A673 (cell line): Measurements from ENCODE around the gene CNGA1. TPM values are rescaled to one million over a fixed set of nuclear protein-coding genes. Genes with fewer than 3 reads are reported as not detected.

Experiments used
- BruUV-seq: library from RNA; stranded (reverse); fragments of 400-500 nt; replicated peaks from 2 replicates; lab custom pipeline; 2021; lab: Mats Ljungman, UMichigan
- CTCF ChIA-PET: fragments of 300-600 bp; sonication (Branson Sonifier 250); formaldehyde crosslinking; loops from one replicate; lab custom pipeline; 2022; ENCODE audit warnings: antibody characterized with exemption; lab: Charles Lee
- POLR2A ChIA-PET: fragments of 300-600 bp; sonication (Branson Sonifier 250); formaldehyde crosslinking; loops from one replicate; lab custom pipeline; 2022; ENCODE audit warnings: antibody characterized with exemption; ENCODE audit not compliant: low non-redundant PET; lab: Charles Lee
- DNase-seq: peaks from one replicate; pipeline ENCODE4 v3.0.0-alpha.2; 2015; ENCODE audit warnings: low spot score
- H3K27ac ChIP-seq: fragments of 200-600 bp; sonication (generic); 2 replicates; pipeline ENCODE4 v1.5.1; 2016; ENCODE audit warnings: mixed run types, low read depth, mild to moderate bottlenecking, mixed read lengths, antibody characterized with exemption, low read length; ENCODE audit not compliant: poor library complexity, severe bottlenecking
- H3K27me3 ChIP-seq: fragments of 200-600 bp; sonication (generic); replicated peaks from 2 replicates; pipeline ENCODE4 v1.6.1; 2017; ENCODE audit warnings: mixed run types, low read depth, mild to moderate bottlenecking, mixed read lengths, antibody characterized with exemption, low read length; ENCODE audit not compliant: insufficient read depth, poor library complexity
- H3K36me3 ChIP-seq: fragments of 200-600 bp; sonication (generic); 2 replicates; pipeline ENCODE4 v1.6.1; 2016; ENCODE audit warnings: mixed run types, mild to moderate bottlenecking, mixed read lengths, antibody characterized with exemption, low read length; ENCODE audit not compliant: insufficient read depth, poor library complexity, severe bottlenecking
- H3K4me1 ChIP-seq: fragments of 200-600 bp; sonication (generic); 2 replicates; pipeline ENCODE4 v1.6.1; 2017; ENCODE audit warnings: mixed run types, mild to moderate bottlenecking, mixed read lengths, antibody characterized with exemption, low read length; ENCODE audit not compliant: insufficient read depth, poor library complexity, severe bottlenecking
- H3K4me3 ChIP-seq: fragments of 200-600 bp; sonication (generic); 2 replicates; pipeline ENCODE4 v1.5.1; 2016; ENCODE audit warnings: low read depth, mixed run types, mild to moderate bottlenecking, mixed read lengths, low read length; ENCODE audit not compliant: poor library complexity, severe bottlenecking
- H3K9me3 ChIP-seq: fragments of 200-600 bp; sonication (generic); 2 replicates; pipeline ENCODE4 v1.6.1; 2016; ENCODE audit warnings: mixed run types, low read depth, mild to moderate bottlenecking, mixed read lengths, antibody characterized with exemption, low read length; ENCODE audit not compliant: poor library complexity, severe bottlenecking
- CTCF ChIP-seq: fragments of 300-800, 200-600 bp; sonication (generic); conservative IDR thresholded peaks from 2 replicates; pipeline ENCODE4 v1.5.1; 2017; ENCODE audit warnings: low read depth, mild to moderate bottlenecking, antibody characterized with exemption, low read length, moderate library complexity, mixed read lengths
- EZH2 ChIP-seq: fragments of 200-600 bp; sonication (generic); IDR thresholded peaks from 2 replicates; pipeline ENCODE4 v1.6.1; 2017; ENCODE audit warnings: borderline replicate concordance, low read depth, mild to moderate bottlenecking, mixed read lengths, antibody characterized with exemption, low read length; ENCODE audit not compliant: poor library complexity, severe bottlenecking
- intact Hi-C: fragments of 100-400 bp; cut with micrococcal nuclease; formaldehyde crosslinking; loops from one replicate; pipeline ENCODE4 v1.10.0; 2022; ENCODE audit not compliant: unreplicated experiment
- total RNA-seq: library from RNA; stranded (reverse); gene quantifications from 2 replicates; pipeline ENCODE4 v1.2.3, GENCODE V29; 2021

CNGA1 gene
- total RNA-seq, 1 experiment from 2014 or later: 0.39 TPM

DNA sequence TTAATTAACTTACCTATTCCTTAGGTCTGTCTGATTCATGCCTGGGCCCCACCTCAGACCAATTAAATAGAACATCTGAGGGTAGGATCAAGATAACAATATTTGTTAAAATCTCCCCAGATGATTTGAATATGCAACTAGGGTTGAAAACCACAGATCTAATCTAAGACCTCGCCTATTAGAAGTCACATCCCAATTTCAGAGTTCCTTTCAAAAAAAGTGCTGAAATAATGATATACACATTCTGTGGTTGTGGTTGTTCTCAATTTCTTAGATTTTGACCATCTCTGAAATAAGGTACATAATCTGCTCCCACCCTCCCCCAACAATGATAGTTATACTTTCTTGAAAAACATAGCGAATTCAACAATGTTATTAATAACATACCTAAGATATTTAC lies 27.8 kb upstream of the CNGA1 start:
- Histone ChIP-seq H3K27ac (no peak overlapping the region), H3K4me3 (no peak overlapping the region), H3K36me3 (no peaks in the 10 kb centered on the region), H3K9me3 (no peaks in the 10 kb centered on the region), H3K4me1 (no peaks in the 10 kb centered on the region), H3K27me3 (no peaks in the 10 kb centered on the region)
- no peak for DNase-seq
- POLR2A ChIA-PET: no interaction called here
- intact Hi-C loops: no loop called here
- no TSS peak for BruUV-seq
- no peak for TF ChIP-seq EZH2
- TF ChIP-seq CTCF: no peak
- CTCF ChIA-PET: no interaction called here

DNA sequence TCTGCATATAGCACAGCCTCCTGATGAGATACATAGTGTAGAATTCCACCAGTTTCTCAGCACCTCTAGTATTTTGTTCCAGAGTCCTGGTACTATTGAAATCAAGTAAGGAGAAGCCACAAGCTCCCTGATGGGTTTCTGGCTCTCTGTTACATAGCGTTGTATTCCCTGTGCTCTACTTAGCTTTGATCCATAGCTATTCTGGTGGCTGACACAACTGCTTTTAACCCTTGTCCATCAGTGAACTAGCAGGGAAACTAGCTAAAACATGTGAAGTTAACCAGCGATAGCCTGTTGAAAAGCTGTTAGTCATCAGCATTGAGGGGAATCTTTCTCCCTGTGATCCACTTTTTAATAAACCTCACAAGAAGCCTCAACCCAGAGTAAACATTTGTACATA lies 27.0 kb upstream of the CNGA1 start:
- Histone ChIP-seq H3K27ac (no peak overlapping the region), H3K9me3 (no peaks in the 10 kb centered on the region), H3K4me3 (no peak overlapping the region), H3K36me3 (no peaks in the 10 kb centered on the region), H3K4me1 (no peaks in the 10 kb centered on the region), H3K27me3 (no peaks in the 10 kb centered on the region)
- intact Hi-C loops: no loop called here
- BruUV-seq: no TSS peak
- TF ChIP-seq CTCF (no peak), EZH2 (no peak)
- no peak for DNase-seq
- ChIA-PET POLR2A (no interaction called here), CTCF (no interaction called here)

- TF ChIP-seq EZH2 (no peak), CTCF (no peak)
- POLR2A ChIA-PET: no interaction called here
These were observed 26.5 kb upstream of the CNGA1 start for GRCh38 chr4:48042979-48043461.

More at GRCh38 chr4:48042979-48043461, 26.5 kb upstream of the CNGA1 start:
- H3K4me1 ChIP-seq: no peaks in the 10 kb centered on the region
- intact Hi-C loops: no loop called here
- no peaks in the 10 kb centered on the region for H3K27me3 ChIP-seq
- CTCF ChIA-PET: no interaction called here
- H3K4me3 ChIP-seq: no peak overlapping the region
- no peak overlapping the region for H3K27ac ChIP-seq
- H3K36me3 ChIP-seq: no peaks in the 10 kb centered on the region
- BruUV-seq: no TSS peak
- DNase-seq: no peak
- no peaks in the 10 kb centered on the region for H3K9me3 ChIP-seq
